Fibroblast of the conjunctiva (primary cell): ENCODE results near the gene ZDHHC7.

Experiments used
- DNase-seq: peaks from one replicate; pipeline ENCODE4 v3.0.0-alpha.2; 2010; ENCODE audit warnings: low read depth

ZDHHC7 gene

GRCh38 chr16:84993926-84994325, 17.4 kb downstream of the ZDHHC7 start:
- DNase-seq = no peak

- no peak for DNase-seq
Measured at GRCh38 chr16:84992717-84993075, 18.6 kb downstream of the ZDHHC7 start.

- no peak for DNase-seq
Measured at GRCh38 chr16:84990782-84991181, 20.6 kb downstream of the ZDHHC7 start.

- DNase-seq = no peak
Measured at GRCh38 chr16:84989749-84990620, 21.4 kb downstream of the ZDHHC7 start.

GRCh38 chr16:84988328-84989080, 22.8 kb downstream of the ZDHHC7 start:
- DNase-seq = no peak

- no peak for DNase-seq
Measured at GRCh38 chr16:84986879-84987278, 24.5 kb downstream of the ZDHHC7 start.

GRCh38 chr16:84986102-84986501, 25.2 kb downstream of the ZDHHC7 start:
- no peak for DNase-seq

GRCh38 chr16:84985079-84986065, 26.0 kb downstream of the ZDHHC7 start:
- DNase-seq = peak; percentile 73

GRCh38 chr16:84982434-84982833, 28.9 kb downstream of the ZDHHC7 start:
- DNase-seq = no peak

GRCh38 chr16:84979516-84979915, 31.8 kb downstream of the ZDHHC7 start:
- no peak for DNase-seq

- DNase-seq = no peak
Measured at GRCh38 chr16:84976644-84977400, 34.5 kb downstream of the ZDHHC7 start.

GRCh38 chr16:84975522-84975921, 35.8 kb downstream of the ZDHHC7 start:
- DNase-seq = no peak

GRCh38 chr16:84975066-84975465, 36.3 kb downstream of the ZDHHC7 start:
- no peak for DNase-seq

GRCh38 chr16:84973776-84974523, 37.4 kb downstream of the ZDHHC7 start:
- no peak for DNase-seq

GRCh38 chr16:84973236-84973635, 38.1 kb downstream of the ZDHHC7 start:
- DNase-seq = no peak

GRCh38 chr16:84970447-84971127, 40.7 kb downstream of the ZDHHC7 start:
- peak; percentile 65 for DNase-seq

- no peak for DNase-seq
Measured at GRCh38 chr16:84967828-84968227, 43.5 kb downstream of the ZDHHC7 start.

- DNase-seq = no peak
Measured at GRCh38 chr16:84965428-84966415, 45.6 kb downstream of the ZDHHC7 start.
